Activated CD4-positive, alpha-beta T cell treated with anti-CD3 and anti-CD28 coated beads, Interleukin-2, Interleukin-4, amounts not matched to agents 100 ng/mL and 50 ng/mL, durations not matched to agents 16 hours and 8 hours (primary cell): ENCODE measurements around the gene SALL3.

Source experiments
- DNase-seq: peaks from one replicate; pipeline ENCODE4 v3.0.0-alpha.2; 2020; ENCODE audit warnings: low spot score

SALL3 gene

GRCh38 chr18:79006106-79006795, 26.6 kb downstream of the SALL3 start:
- DNase-seq, result no peak

GRCh38 chr18:79007440-79007839, 27.8 kb downstream of the SALL3 start:
- DNase-seq, result no peak

- DNase-seq, result no peak
Observed at GRCh38 chr18:79008356-79008940, 28.8 kb downstream of the SALL3 start.

- DNase-seq, result no peak
Observed at GRCh38 chr18:79010802-79011201, 31.2 kb downstream of the SALL3 start.

GRCh38 chr18:79011300-79011870, 31.8 kb downstream of the SALL3 start:
- no peak for DNase-seq

GRCh38 chr18:79013869-79014268, 34.3 kb downstream of the SALL3 start:
- DNase-seq, result no peak

- DNase-seq, result no peak
Observed at GRCh38 chr18:79018911-79019310, 39.3 kb downstream of the SALL3 start.

GRCh38 chr18:79019881-79020280, 40.3 kb downstream of the SALL3 start:
- DNase-seq, result no peak

GRCh38 chr18:79022603-79023002, 43.0 kb downstream of the SALL3 start:
- no peak for DNase-seq

- DNase-seq, result no peak
Observed at GRCh38 chr18:79026491-79026890, 46.9 kb downstream of the SALL3 start.

GRCh38 chr18:79030680-79031079, 51.1 kb downstream of the SALL3 start:
- no peak for DNase-seq

- DNase-seq, result no peak
Observed at GRCh38 chr18:79042276-79042675, 62.7 kb downstream of the SALL3 start.

- DNase-seq, result no peak
Observed at GRCh38 chr18:79043288-79043687, 63.7 kb downstream of the SALL3 start.

- DNase-seq, result no peak
Observed at GRCh38 chr18:79046522-79046921, 66.9 kb downstream of the SALL3 start.

GRCh38 chr18:79047556-79048244, 68.1 kb downstream of the SALL3 start:
- no peak for DNase-seq

- no peak for DNase-seq
Observed at GRCh38 chr18:79048245-79048632, 68.6 kb downstream of the SALL3 start.

- DNase-seq, result no peak
Observed at GRCh38 chr18:79049506-79049905, 69.9 kb downstream of the SALL3 start.
